Measurements from ENCODE around the gene POLR1B. TPM values are rescaled to one million over a fixed set of nuclear protein-coding genes. Genes with fewer than 3 reads are reported as not detected.

POLR1B gene
- total RNA-seq, result 10 to 100 TPM in 5 of 9 donors, 1 to 10 TPM in 4; 6.0 to 15.5 (median 10.4) TPM
- 1 to 10 TPM; 3.3 to 6.5 TPM for polyA plus RNA-seq
- long read RNA-seq, donor 1, full-length matches to known transcripts, result 7 of 8 reads
- long read RNA-seq, donor 1, partial matches to known transcripts, result 0 of 8 reads
- long read RNA-seq, donor 1, other reads (novel, unspliced or antisense), result 1 of 8 reads
- long read RNA-seq, donor 2, full-length matches to known transcripts, result 21 of 25 reads
- long read RNA-seq, donor 2, partial matches to known transcripts, result 3 of 25 reads
- long read RNA-seq, donor 2, other reads (novel, unspliced or antisense), result 1 of 25 reads
- long read RNA-seq, donor 3, full-length matches to known transcripts, result 14 of 20 reads
- long read RNA-seq, donor 3, partial matches to known transcripts, result 3 of 20 reads
- long read RNA-seq, donor 3, other reads (novel, unspliced or antisense), result 3 of 20 reads

GRCh38 chr2:112542123-112542983 is at the start of gene POLR1B:
POLR1B (plus strand) TSS chr2:112542465; CDS start chr2:112542495, 30 bp downstream.
- Histone ChIP-seq H3K36me3 (peaks cover 0 to 14% (median 7%) of the 10 kb centered on the region in 9 donors), H3K27me3 (no peaks in the 10 kb centered on the region), H3K4me1 (peaks cover 0 to 24% (median 12%) of the 10 kb centered on the region in 12 donors), H3K27ac (peak within 1 kb of the TSS; percentile 71 to 93 (median 86)), H3K4me3 (peak within 1 kb of the TSS; percentile 69 to 93 (median 81)), H3K9me3 (no peaks in the 10 kb centered on the region)
- ATAC-seq (peak; percentile 94 to 97 (median 96)), DNase-seq (peak; percentile 85 to 89 (median 87))
- TF ChIP-seq POLR2A (IDR thresholded peaks at IDR 0.05), result peak in 1 of 2 donors; percentile 28
- TF ChIP-seq CTCF (IDR thresholded peaks at IDR 0.05), result no peak
- intact Hi-C loops (cut with DNase I), result loop anchor here in 7 of 10 donors (1.0 to 10.0 kb wide), 7 partner anchors 40 to 62 kb away; partner anchors contain the start of genes TTL (in 5 of the 7) and CHCHD5 (in 3 of the 7)
- 0 to 1% (median 0%) methylated on average over 45 to 67 of the region's 67 CpGs for WGBS, 4 donors

- DNase-seq (no peak), ATAC-seq (no peak)
- intact Hi-C loops (cut with DNase I), result no loop called here
- no peak overlapping the region for H3K4me3 ChIP-seq
- peaks cover 0 to 15% (median 2%) of the 10 kb centered on the region in 12 donors for H3K4me1 ChIP-seq
- H3K36me3 ChIP-seq, result peaks cover 0 to 25% (median 14%) of the 10 kb centered on the region in 9 donors
- no peak overlapping the region for H3K27ac ChIP-seq
- H3K9me3 ChIP-seq, result no peaks in the 10 kb centered on the region
- H3K27me3 ChIP-seq, result no peaks in the 10 kb centered on the region
- no peak for TF ChIP-seq CTCF (IDR thresholded peaks at IDR 0.05)
- no peak for TF ChIP-seq POLR2A (IDR thresholded peaks at IDR 0.05)
- 90 to 94% (median 92%) methylated on average over 3 of the region's 3 CpGs for WGBS, 4 donors
These were observed 49.2 kb upstream of the POLR1B start for GRCh38 chr2:112493048-112493447.

- 62 to 72% (median 70%) methylated on average over 9 of the region's 9 CpGs for WGBS, 4 donors
- H3K27ac ChIP-seq, result no peak overlapping the region
- TF ChIP-seq POLR2A (IDR thresholded peaks at IDR 0.05) (no peak), CTCF (IDR thresholded peaks at IDR 0.05) (no peak)
- DNase-seq (peak in 2 of 5 donors; percentile 41 to 45), ATAC-seq (peak in 3 of 4 donors; percentile 52 to 71 (median 53))
- H3K27me3 ChIP-seq, result no peaks in the 10 kb centered on the region
- peaks cover 0 to 27% (median 14%) of the 10 kb centered on the region in 9 donors for H3K36me3 ChIP-seq
- intact Hi-C loops (cut with DNase I), result no loop called here
- peaks cover 0 to 14% (median under 1%) of the 10 kb centered on the region in 12 donors for H3K4me1 ChIP-seq
- no peak overlapping the region for H3K4me3 ChIP-seq
- no peaks in the 10 kb centered on the region for H3K9me3 ChIP-seq
These were observed 48.2 kb upstream of the POLR1B start for GRCh38 chr2:112493858-112494648.
